Measurements from ENCODE around the gene PAQR9.

GRCh38 chr3:142914286-142914811 lies 49.1 kb downstream of the PAQR9 start:
- TF ChIP-seq EP300 (IDR thresholded peaks at IDR 0.05) (no peak), CTCF (IDR thresholded peaks at IDR 0.05) (no peak)
